Lung (tissue), 12 donors: ENCODE results near the gene PLEKHG4B. TPM values are rescaled to one million over a fixed set of nuclear protein-coding genes. Genes with fewer than 3 reads are reported as not detected.

Experiments used
- ATAC-seq: fragments of 200-7000 bp; cut with Tn5 transposase; one replicate; pipeline ENCODE4 v1.9.1; 2020; ENCODE audit warnings: moderate number of reproducible peaks; ENCODE audit not compliant: insufficient read depth, low FRiP score
- DNase-seq, 3 donors: peaks; one replicate each; pipeline ENCODE4 v3.0.0-alpha.2; 2013 to 2017
- H3K27ac ChIP-seq, 2 donors: one replicate each; pipeline ENCODE4 v1.5.1; 2013; ENCODE audit warnings: mild to moderate bottlenecking in 2 of 2, moderate library complexity in 2 of 2, control low read depth in 1 of 2, inconsistent platforms in 1 of 2, low read depth in 1 of 2, low read length in 1 of 2
- H3K27me3 ChIP-seq, 3 donors: one replicate each; pipeline ENCODE4 v1.5.1; 2013; ENCODE audit warnings: low read length in 2 of 3; ENCODE audit not compliant: control insufficient read depth in 3 of 3, insufficient read depth in 3 of 3
- H3K36me3 ChIP-seq, 4 donors: one replicate each; pipeline ENCODE4 v1.5.1; 2013; ENCODE audit warnings: low read length in 4 of 4, mild to moderate bottlenecking in 1 of 4, moderate library complexity in 1 of 4; ENCODE audit not compliant: control insufficient read depth in 4 of 4, insufficient read depth in 4 of 4
- H3K4me1 ChIP-seq, 5 donors: one replicate each; pipeline ENCODE4 v1.5.1; 2013; ENCODE audit warnings: low read length in 5 of 5, mild to moderate bottlenecking in 2 of 5, moderate library complexity in 1 of 5; ENCODE audit not compliant: control insufficient read depth in 5 of 5, insufficient read depth in 5 of 5
- H3K4me3 ChIP-seq: one replicate; pipeline ENCODE4 v1.5.1; 2013; ENCODE audit warnings: mild to moderate bottlenecking, control low read depth, moderate library complexity
- H3K9ac ChIP-seq, 2 donors: one replicate each; pipeline ENCODE4 v1.5.1; 2013; ENCODE audit warnings: low read length in 2 of 2, control low read depth in 1 of 2; ENCODE audit not compliant: insufficient read depth in 1 of 2
- H3K9me3 ChIP-seq, 4 donors: one replicate each; pipeline ENCODE4 v1.5.1; 2013; ENCODE audit warnings: low read length in 3 of 4, mild to moderate bottlenecking in 1 of 4, moderate library complexity in 1 of 4; ENCODE audit not compliant: control insufficient read depth in 4 of 4, insufficient read depth in 3 of 4
- CTCF ChIP-seq: IDR thresholded peaks from 2 replicates; pipeline ENCODE4 v1.5.1; 2012; ENCODE audit warnings: mild to moderate bottlenecking; ENCODE audit errors: control extremely low read depth, extremely low read depth
- WGBS, 2 donors: extraction: QIAGEN DNeasy Blood & Tissue Kit; methylation state at CpG; one replicate each; pipeline ENCODE4 v1.1.7; 2013; 5-methylcytosine and 5-hydroxymethylcytosine counted together
- polyA plus RNA-seq, 2 donors: library from polyadenylated mRNA; stranded (reverse); fragments of 200-250 nt; gene quantifications; one replicate each; pipeline ENCODE4 v1.2.1, GENCODE V29; 2013
- total RNA-seq, 2 donors: library from RNA; depleted of rRNA in 1 of 2; stranded (reverse); fragments of >200 nt in 1 of 2; gene quantifications; one replicate each; pipeline ENCODE4 v1.2.1, GENCODE V29; 2014 to 2021
- donor health status: control.
- donor health status: control.
- donor health status: Bipolar disorder and iron deficiency.
- donor health status: healthy.
- donor health status: DM: yes; HTN: yes; CAD: no.

PLEKHG4B gene
- total and polyA plus RNA-seq, 4 donors, result 0.24 to 4.7 (median 3.0) TPM

- DNase-seq (no peak), ATAC-seq (no peak)
- TF ChIP-seq CTCF, result no peak
- Histone ChIP-seq H3K4me3 (no peak overlapping the region), H3K9ac (no peak overlapping the region), H3K27me3 (no peaks in the 10 kb centered on the region), H3K36me3 (no peaks in the 10 kb centered on the region), H3K9me3 (peaks cover 0 to 9% (median 3%) of the 10 kb centered on the region in 4 donors), H3K4me1 (no peaks in the 10 kb centered on the region), H3K27ac (no peak overlapping the region)
- WGBS, 2 donors, result 85 to 90% methylated on average over 4 of the region's 4 CpGs
Observed at GRCh38 chr5:121432-121831, 29.5 kb downstream of the PLEKHG4B start.

- no peak overlapping the region for H3K9ac ChIP-seq
- peaks cover 0 to 7% (median 5%) of the 10 kb centered on the region in 4 donors for H3K9me3 ChIP-seq
- H3K27me3 ChIP-seq, result no peaks in the 10 kb centered on the region
- H3K4me3 ChIP-seq, result no peak overlapping the region
- TF ChIP-seq CTCF, result no peak
- WGBS, 2 donors, result 94 to 100% methylated on average over 1 of the region's 1 CpG
- ATAC-seq, result no peak
- no peak overlapping the region for H3K27ac ChIP-seq
- no peaks in the 10 kb centered on the region for H3K4me1 ChIP-seq
- no peak for DNase-seq
- H3K36me3 ChIP-seq, result no peaks in the 10 kb centered on the region
Observed at GRCh38 chr5:125815-126214, 33.8 kb downstream of the PLEKHG4B start.

- DNase-seq (no peak), ATAC-seq (no peak)
- no peak for TF ChIP-seq CTCF
- Histone ChIP-seq H3K27me3 (no peaks in the 10 kb centered on the region), H3K36me3 (no peaks in the 10 kb centered on the region), H3K4me1 (no peaks in the 10 kb centered on the region), H3K9ac (no peak overlapping the region), H3K4me3 (no peak overlapping the region), H3K27ac (no peak overlapping the region), H3K9me3 (peaks cover 0 to 7% (median 5%) of the 10 kb centered on the region in 4 donors)
- WGBS, 2 donors, result 93 to 94% methylated on average over 7 of the region's 7 CpGs
Observed at GRCh38 chr5:126806-127205, 34.8 kb downstream of the PLEKHG4B start.

- Histone ChIP-seq H3K36me3 (no peaks in the 10 kb centered on the region), H3K4me3 (no peak overlapping the region), H3K9ac (no peak overlapping the region), H3K27me3 (no peaks in the 10 kb centered on the region), H3K9me3 (peaks cover 0 to 7% (median 5%) of the 10 kb centered on the region in 4 donors), H3K27ac (no peak overlapping the region), H3K4me1 (no peaks in the 10 kb centered on the region)
- 82 to 90% methylated on average over 2 of the region's 2 CpGs for WGBS, 2 donors
- ATAC-seq, result no peak
- DNase-seq, result no peak
- TF ChIP-seq CTCF, result no peak
Observed at GRCh38 chr5:127886-128285, 35.9 kb downstream of the PLEKHG4B start.
